ENCODE measurements around the gene CKS1B.

DNA sequence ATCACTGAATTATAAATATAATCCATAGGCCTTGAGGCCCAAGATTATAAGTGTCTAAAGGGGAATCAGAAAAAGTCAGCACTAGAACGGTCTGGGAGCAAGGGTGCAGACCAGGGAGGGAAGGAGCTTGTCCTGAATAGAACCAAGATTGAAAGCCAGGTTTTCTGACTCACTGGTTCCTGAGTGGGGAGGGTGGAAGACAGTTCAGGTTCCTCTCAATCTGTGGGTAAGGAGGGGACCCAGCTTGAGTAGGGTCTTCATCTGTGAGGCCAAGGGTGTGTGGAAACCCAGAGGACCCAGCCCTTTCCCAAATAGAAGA is 19.7 kb downstream of the CKS1B start:
- TF ChIP-seq TCF4 (CRISPR knock-in tag; IDR thresholded peaks at IDR 0.05; ENCODE audit: borderline replicate concordance) (no peak), RARB (CRISPR knock-in tag; IDR thresholded peaks at IDR 0.05) (no peak), ZNF565 (CRISPR knock-in tag; conservative IDR thresholded peaks at IDR 0.05; ENCODE audit: low read depth) (no peak), ISL1 (CRISPR knock-in tag; IDR thresholded peaks at IDR 0.05) (no peak)
